Measurements from ENCODE around the gene DPP4.

Gene DPP4

GRCh38 chr2:162085090-162085891 is 11.3 kb upstream of the DPP4 start:
- Histone ChIP-seq H3K4me1 (ENCODE audit: control extremely low read depth in 1 of 4, control insufficient read depth in 4 of 4, insufficient read depth in 4 of 4, low read length in 3 of 4) (no peaks in the 10 kb centered on the region), H3K36me3 (ENCODE audit: control insufficient read depth in 4 of 4, insufficient read depth in 4 of 4, low read length in 3 of 4) (no peaks in the 10 kb centered on the region), H3K27me3 (replicated peaks in 2 of 5; ENCODE audit: control insufficient read depth in 4 of 5, insufficient read depth in 5 of 5, low read length in 4 of 5) (no peaks in the 10 kb centered on the region), H3K27ac (ENCODE audit: insufficient read depth in 1 of 2, low read depth in 1 of 2, low read length in 2 of 2, poor library complexity in 1 of 2, severe bottlenecking in 2 of 2) (no peak overlapping the region), H3K9me3 (ENCODE audit: control extremely low read depth in 1 of 5, control insufficient read depth in 4 of 5, insufficient read depth in 2 of 5, low read depth in 1 of 5, low read length in 4 of 5) (peaks cover 0 to 1% (median 0%) of the 10 kb centered on the region in 5 experiments), H3K4me3 (ENCODE audit: control insufficient read depth in 1 of 7, extremely low read depth in 1 of 7, insufficient read depth in 4 of 7, low read depth in 2 of 7, low read length in 6 of 7) (no peak overlapping the region)
- no peak for DNase-seq
- POLR2A ChIA-PET: no interaction called here
- CTCF ChIA-PET: interaction anchor here (0.8 kb wide), 1 partner anchor 67 kb away, joined by 4 read pairs; the partner anchor contains the start of gene GCG
- WGBS (ENCODE audit: insufficient coverage): 86% methylated on average over 2 of the region's 3 CpGs

GRCh38 chr2:162084536-162084935 is 10.5 kb upstream of the DPP4 start:
- Histone ChIP-seq H3K27ac (ENCODE audit: insufficient read depth in 1 of 2, low read depth in 1 of 2, low read length in 2 of 2, poor library complexity in 1 of 2, severe bottlenecking in 2 of 2) (no peak overlapping the region), H3K4me1 (ENCODE audit: control extremely low read depth in 1 of 4, control insufficient read depth in 4 of 4, insufficient read depth in 4 of 4, low read length in 3 of 4) (no peaks in the 10 kb centered on the region), H3K4me3 (ENCODE audit: control insufficient read depth in 1 of 7, extremely low read depth in 1 of 7, insufficient read depth in 4 of 7, low read depth in 2 of 7, low read length in 6 of 7) (no peak overlapping the region), H3K27me3 (replicated peaks in 2 of 5; ENCODE audit: control insufficient read depth in 4 of 5, insufficient read depth in 5 of 5, low read length in 4 of 5) (no peaks in the 10 kb centered on the region), H3K9me3 (ENCODE audit: control extremely low read depth in 1 of 5, control insufficient read depth in 4 of 5, insufficient read depth in 2 of 5, low read depth in 1 of 5, low read length in 4 of 5) (peaks cover 0 to 5% (median 3%) of the 10 kb centered on the region in 5 experiments), H3K36me3 (ENCODE audit: control insufficient read depth in 4 of 4, insufficient read depth in 4 of 4, low read length in 3 of 4) (no peaks in the 10 kb centered on the region)
- no peak for DNase-seq
- WGBS (ENCODE audit: insufficient coverage): no CpG with 5 or more reads among the region's 2 CpGs
- CTCF ChIA-PET: interaction anchor here (0.8 kb wide), 1 partner anchor 68 kb away, joined by 4 read pairs; the partner anchor contains the start of gene GCG
- POLR2A ChIA-PET: no interaction called here

- no peak overlapping the region for H3K4me3 ChIP-seq (ENCODE audit: control insufficient read depth in 1 of 7, extremely low read depth in 1 of 7, insufficient read depth in 4 of 7, low read depth in 2 of 7, low read length in 6 of 7)
- no peaks in the 10 kb centered on the region for H3K27me3 ChIP-seq (replicated peaks in 2 of 5; ENCODE audit: control insufficient read depth in 4 of 5, insufficient read depth in 5 of 5, low read length in 4 of 5)
- no peak for DNase-seq
- H3K27ac ChIP-seq (ENCODE audit: insufficient read depth in 1 of 2, low read depth in 1 of 2, low read length in 2 of 2, poor library complexity in 1 of 2, severe bottlenecking in 2 of 2): no peak overlapping the region
- ChIA-PET CTCF (no interaction called here), POLR2A (no interaction called here)
- peaks cover 0 to 14% (median 5%) of the 10 kb centered on the region in 5 experiments for H3K9me3 ChIP-seq (ENCODE audit: control extremely low read depth in 1 of 5, control insufficient read depth in 4 of 5, insufficient read depth in 2 of 5, low read depth in 1 of 5, low read length in 4 of 5)
- no peaks in the 10 kb centered on the region for H3K4me1 ChIP-seq (ENCODE audit: control extremely low read depth in 1 of 4, control insufficient read depth in 4 of 4, insufficient read depth in 4 of 4, low read length in 3 of 4)
- WGBS (ENCODE audit: insufficient coverage): 95% methylated on average over 2 of the region's 3 CpGs
- no peaks in the 10 kb centered on the region for H3K36me3 ChIP-seq (ENCODE audit: control insufficient read depth in 4 of 4, insufficient read depth in 4 of 4, low read length in 3 of 4)
These were observed 8.7 kb upstream of the DPP4 start for GRCh38 chr2:162082681-162083080.

- H3K27ac ChIP-seq (ENCODE audit: insufficient read depth in 1 of 2, low read depth in 1 of 2, low read length in 2 of 2, poor library complexity in 1 of 2, severe bottlenecking in 2 of 2): no peak overlapping the region
- DNase-seq: no peak
- peaks cover 0 to 14% (median 5%) of the 10 kb centered on the region in 5 experiments for H3K9me3 ChIP-seq (ENCODE audit: control extremely low read depth in 1 of 5, control insufficient read depth in 4 of 5, insufficient read depth in 2 of 5, low read depth in 1 of 5, low read length in 4 of 5)
- H3K27me3 ChIP-seq (replicated peaks in 2 of 5; ENCODE audit: control insufficient read depth in 4 of 5, insufficient read depth in 5 of 5, low read length in 4 of 5): no peaks in the 10 kb centered on the region
- no peaks in the 10 kb centered on the region for H3K36me3 ChIP-seq (ENCODE audit: control insufficient read depth in 4 of 4, insufficient read depth in 4 of 4, low read length in 3 of 4)
- ChIA-PET CTCF (no interaction called here), POLR2A (no interaction called here)
- no peaks in the 10 kb centered on the region for H3K4me1 ChIP-seq (ENCODE audit: control extremely low read depth in 1 of 4, control insufficient read depth in 4 of 4, insufficient read depth in 4 of 4, low read length in 3 of 4)
- WGBS (ENCODE audit: insufficient coverage): no CpG with 5 or more reads among the region's 1 CpG
- no peak overlapping the region for H3K4me3 ChIP-seq (ENCODE audit: control insufficient read depth in 1 of 7, extremely low read depth in 1 of 7, insufficient read depth in 4 of 7, low read depth in 2 of 7, low read length in 6 of 7)
These were observed 8.0 kb upstream of the DPP4 start for GRCh38 chr2:162082036-162082435.

- H3K27me3 ChIP-seq (replicated peaks in 2 of 5; ENCODE audit: control insufficient read depth in 4 of 5, insufficient read depth in 5 of 5, low read length in 4 of 5): peaks cover 0 to 9% (median 7%) of the 10 kb centered on the region in 5 experiments
- peaks cover 0 to 14% (median 5%) of the 10 kb centered on the region in 5 experiments for H3K9me3 ChIP-seq (ENCODE audit: control extremely low read depth in 1 of 5, control insufficient read depth in 4 of 5, insufficient read depth in 2 of 5, low read depth in 1 of 5, low read length in 4 of 5)
- H3K4me3 ChIP-seq (ENCODE audit: control insufficient read depth in 1 of 7, extremely low read depth in 1 of 7, insufficient read depth in 4 of 7, low read depth in 2 of 7, low read length in 6 of 7): no peak overlapping the region
- H3K4me1 ChIP-seq (ENCODE audit: control extremely low read depth in 1 of 4, control insufficient read depth in 4 of 4, insufficient read depth in 4 of 4, low read length in 3 of 4): peaks cover 0 to 2% (median under 1%) of the 10 kb centered on the region in 4 experiments
- WGBS (ENCODE audit: insufficient coverage): 100% methylated on average over 1 of the region's 2 CpGs
- DNase-seq: no peak
- ChIA-PET POLR2A (no interaction called here), CTCF (no interaction called here)
- no peaks in the 10 kb centered on the region for H3K36me3 ChIP-seq (ENCODE audit: control insufficient read depth in 4 of 4, insufficient read depth in 4 of 4, low read length in 3 of 4)
- no peak overlapping the region for H3K27ac ChIP-seq (ENCODE audit: insufficient read depth in 1 of 2, low read depth in 1 of 2, low read length in 2 of 2, poor library complexity in 1 of 2, severe bottlenecking in 2 of 2)
These were observed 5.5 kb upstream of the DPP4 start for GRCh38 chr2:162079514-162079913.

- Histone ChIP-seq H3K36me3 (ENCODE audit: control insufficient read depth in 4 of 4, insufficient read depth in 4 of 4, low read length in 3 of 4) (no peaks in the 10 kb centered on the region), H3K4me3 (ENCODE audit: control insufficient read depth in 1 of 7, extremely low read depth in 1 of 7, insufficient read depth in 4 of 7, low read depth in 2 of 7, low read length in 6 of 7) (no peak overlapping the region), H3K4me1 (ENCODE audit: control extremely low read depth in 1 of 4, control insufficient read depth in 4 of 4, insufficient read depth in 4 of 4, low read length in 3 of 4) (peaks cover 0 to 16% (median 13%) of the 10 kb centered on the region in 4 experiments), H3K9me3 (ENCODE audit: control extremely low read depth in 1 of 5, control insufficient read depth in 4 of 5, insufficient read depth in 2 of 5, low read depth in 1 of 5, low read length in 4 of 5) (peaks cover 0 to 14% (median 5%) of the 10 kb centered on the region in 5 experiments), H3K27ac (ENCODE audit: insufficient read depth in 1 of 2, low read depth in 1 of 2, low read length in 2 of 2, poor library complexity in 1 of 2, severe bottlenecking in 2 of 2) (no peak overlapping the region), H3K27me3 (replicated peaks in 2 of 5; ENCODE audit: control insufficient read depth in 4 of 5, insufficient read depth in 5 of 5, low read length in 4 of 5) (peaks cover 0 to 20% (median 8%) of the 10 kb centered on the region in 5 experiments)
- no peak for DNase-seq
- POLR2A ChIA-PET: no interaction called here
- WGBS (ENCODE audit: insufficient coverage): 93% methylated on average over 2 of the region's 2 CpGs
- CTCF ChIA-PET: no interaction called here
These were observed 1.7 kb upstream of the DPP4 start for GRCh38 chr2:162075689-162076132.

- Histone ChIP-seq H3K36me3 (ENCODE audit: control insufficient read depth in 4 of 4, insufficient read depth in 4 of 4, low read length in 3 of 4) (no peaks in the 10 kb centered on the region), H3K9me3 (ENCODE audit: control extremely low read depth in 1 of 5, control insufficient read depth in 4 of 5, insufficient read depth in 2 of 5, low read depth in 1 of 5, low read length in 4 of 5) (peaks cover 0 to 14% (median 5%) of the 10 kb centered on the region in 5 experiments), H3K27me3 (replicated peaks in 2 of 5; ENCODE audit: control insufficient read depth in 4 of 5, insufficient read depth in 5 of 5, low read length in 4 of 5) (peaks cover 0 to 20% (median 8%) of the 10 kb centered on the region in 5 experiments), H3K4me3 (ENCODE audit: control insufficient read depth in 1 of 7, extremely low read depth in 1 of 7, insufficient read depth in 4 of 7, low read depth in 2 of 7, low read length in 6 of 7) (no peak overlapping the region), H3K27ac (ENCODE audit: insufficient read depth in 1 of 2, low read depth in 1 of 2, low read length in 2 of 2, poor library complexity in 1 of 2, severe bottlenecking in 2 of 2) (no peak overlapping the region), H3K4me1 (ENCODE audit: control extremely low read depth in 1 of 4, control insufficient read depth in 4 of 4, insufficient read depth in 4 of 4, low read length in 3 of 4) (peaks cover 0 to 16% (median 13%) of the 10 kb centered on the region in 4 experiments)
- ChIA-PET CTCF (no interaction called here), POLR2A (no interaction called here)
- no peak for DNase-seq
- WGBS (ENCODE audit: insufficient coverage): 94% methylated on average over 3 of the region's 6 CpGs
These were observed 1.1 kb upstream of the DPP4 start for GRCh38 chr2:162074928-162075688.
